Osteocyte (in vitro differentiated cells): Measurements from ENCODE around the gene TESK2. TPM values are rescaled to one million over a fixed set of nuclear protein-coding genes. Genes with fewer than 3 reads are reported as not detected.

Source experiments
- DNase-seq: peaks from one replicate; pipeline ENCODE4 v3.0.0; 2021; ENCODE audit warnings: mixed read lengths; ENCODE audit not compliant: unreplicated experiment; ENCODE audit errors: extremely low spot score
- H3K27ac Mint-ChIP-seq: one replicate; pipeline ENCODE4 v1.8.0; 2021; ENCODE audit warnings: mild to moderate bottlenecking, mixed read lengths; ENCODE audit not compliant: unreplicated experiment
- H3K27me3 Mint-ChIP-seq: one replicate; pipeline ENCODE4 v1.8.0; 2021; ENCODE audit warnings: mixed read lengths; ENCODE audit not compliant: unreplicated experiment
- H3K36me3 Mint-ChIP-seq: one replicate; pipeline ENCODE4 v1.8.0; 2021; ENCODE audit warnings: mixed read lengths; ENCODE audit not compliant: unreplicated experiment
- H3K4me1 Mint-ChIP-seq: one replicate; pipeline ENCODE4 v1.8.0; 2021; ENCODE audit warnings: mixed read lengths; ENCODE audit not compliant: unreplicated experiment
- H3K4me3 Mint-ChIP-seq: one replicate; pipeline ENCODE4 v1.8.0; 2021; ENCODE audit warnings: mild to moderate bottlenecking, moderate library complexity, mixed read lengths; ENCODE audit not compliant: unreplicated experiment
- H3K9me3 Mint-ChIP-seq: one replicate; pipeline ENCODE4 v1.8.0; 2021; ENCODE audit warnings: mixed read lengths; ENCODE audit not compliant: unreplicated experiment
- CTCF ChIP-seq: fragments of 200-600 bp; sonication (generic); IDR thresholded peaks from 2 replicates; pipeline ENCODE4 v1.5.0; 2021; ENCODE audit warnings: antibody characterized with exemption, mild to moderate bottlenecking, moderate library complexity
- total RNA-seq: library from RNA; stranded (reverse); gene quantifications from 2 replicates; pipeline ENCODE4 v1.2.1, GENCODE V29; 2021

TESK2 gene
- total RNA-seq, 1 donor from 2014 or later = 2.7 TPM

GRCh38 chr1:45354838-45355237 lies 136.1 kb downstream of the TESK2 start:
- H3K27me3 Mint-ChIP-seq = no peaks in the 10 kb centered on the region
- TF ChIP-seq CTCF = no peak
- no peak overlapping the region for H3K4me3 Mint-ChIP-seq
- H3K27ac Mint-ChIP-seq = no peak overlapping the region
- no peak for DNase-seq
- no peaks in the 10 kb centered on the region for H3K9me3 Mint-ChIP-seq
- H3K36me3 Mint-ChIP-seq = no peaks in the 10 kb centered on the region
- H3K4me1 Mint-ChIP-seq = peaks cover under 1% of the 10 kb centered on the region

DNA sequence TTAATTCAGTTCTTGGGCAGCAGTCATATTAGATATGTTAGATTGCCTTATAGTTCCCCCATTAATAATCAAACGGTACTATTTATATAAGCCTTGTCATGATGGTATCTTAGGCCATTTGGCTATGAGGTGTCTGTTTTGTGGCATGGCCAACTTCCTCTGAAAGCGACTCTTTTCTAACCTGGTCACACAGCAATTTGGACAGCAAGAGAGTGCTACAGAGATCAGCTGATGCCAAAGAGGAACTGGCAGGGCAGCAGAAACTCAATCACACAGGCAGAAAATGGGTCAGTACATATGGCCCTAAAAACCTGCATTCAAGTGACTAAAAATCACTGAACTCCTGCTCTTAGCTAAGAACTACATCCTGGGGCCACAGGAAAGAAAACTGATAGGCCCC lies 137.3 kb downstream of the TESK2 start:
- no peaks in the 10 kb centered on the region for H3K4me1 Mint-ChIP-seq
- H3K27ac Mint-ChIP-seq = no peak overlapping the region
- no peak for TF ChIP-seq CTCF
- H3K4me3 Mint-ChIP-seq = no peak overlapping the region
- DNase-seq = no peak
- no peaks in the 10 kb centered on the region for H3K27me3 Mint-ChIP-seq
- H3K36me3 Mint-ChIP-seq = no peaks in the 10 kb centered on the region
- H3K9me3 Mint-ChIP-seq = no peaks in the 10 kb centered on the region

DNA sequence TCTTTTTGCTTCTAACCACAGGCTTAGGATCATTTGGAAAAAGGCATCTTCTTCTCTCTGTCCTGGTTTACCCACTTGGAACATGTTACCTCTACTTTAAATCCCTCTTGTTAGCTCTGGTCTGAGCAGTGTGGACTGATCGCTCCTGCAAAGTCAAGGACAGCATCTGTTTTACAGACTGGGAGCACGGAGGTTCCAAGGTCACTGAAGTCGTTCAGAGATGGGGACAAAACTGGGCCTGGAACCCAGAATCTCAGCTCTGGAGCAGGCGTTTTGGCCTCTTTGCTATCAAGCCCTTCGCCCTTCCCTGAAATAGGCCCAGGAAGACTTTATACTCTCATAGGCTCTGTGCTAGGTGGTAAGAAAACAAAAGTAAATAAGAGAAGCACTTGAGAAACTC lies 139.5 kb downstream of the TESK2 start:
- Mint-ChIP-seq H3K9me3 (no peaks in the 10 kb centered on the region), H3K36me3 (no peaks in the 10 kb centered on the region), H3K27me3 (no peaks in the 10 kb centered on the region), H3K4me3 (no peak overlapping the region), H3K27ac (no peak overlapping the region), H3K4me1 (peaks cover 4% of the 10 kb centered on the region)
- TF ChIP-seq CTCF = no peak
- no peak for DNase-seq

DNA sequence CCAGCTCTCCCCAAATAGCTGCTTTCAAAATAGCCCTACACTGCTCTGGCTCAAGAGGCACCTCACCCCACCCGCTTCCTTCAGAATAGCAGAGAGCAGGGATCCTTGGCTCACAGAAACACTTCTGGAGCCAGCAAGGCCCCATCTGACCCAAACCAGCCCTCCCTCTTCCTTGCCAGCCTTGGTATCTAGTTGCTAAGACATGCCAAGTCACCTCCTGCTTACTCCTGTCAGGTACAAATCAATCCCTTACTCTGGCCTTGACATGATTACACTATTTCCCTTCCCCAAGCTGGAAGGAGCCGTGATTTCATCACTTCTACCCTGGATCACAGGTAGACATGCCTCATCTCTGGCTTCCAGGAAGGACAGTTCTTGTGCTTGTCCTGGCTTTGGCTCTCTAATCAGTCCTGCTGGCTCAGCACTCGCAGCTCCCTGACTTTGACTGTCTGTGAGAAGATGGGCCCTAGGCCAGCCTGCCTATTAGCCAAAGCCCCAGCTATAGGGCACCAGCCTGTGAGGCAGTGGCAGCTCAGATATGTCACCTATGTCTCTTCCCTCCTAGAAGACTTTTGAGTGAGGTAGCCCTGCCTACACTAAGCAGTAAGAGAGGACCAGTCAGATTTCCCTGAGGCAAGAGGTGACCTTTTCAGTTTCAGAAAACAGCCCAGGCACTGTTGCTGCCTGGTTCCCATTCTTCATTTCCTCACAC lies 141.8 kb downstream of the TESK2 start:
- H3K9me3 Mint-ChIP-seq = no peaks in the 10 kb centered on the region
- no peak overlapping the region for H3K4me3 Mint-ChIP-seq
- no peak overlapping the region for H3K27ac Mint-ChIP-seq
- DNase-seq = no peak
- peaks cover 4% of the 10 kb centered on the region for H3K4me1 Mint-ChIP-seq
- H3K27me3 Mint-ChIP-seq = no peaks in the 10 kb centered on the region
- peaks cover 9% of the 10 kb centered on the region for H3K36me3 Mint-ChIP-seq
- TF ChIP-seq CTCF = no peak

DNA sequence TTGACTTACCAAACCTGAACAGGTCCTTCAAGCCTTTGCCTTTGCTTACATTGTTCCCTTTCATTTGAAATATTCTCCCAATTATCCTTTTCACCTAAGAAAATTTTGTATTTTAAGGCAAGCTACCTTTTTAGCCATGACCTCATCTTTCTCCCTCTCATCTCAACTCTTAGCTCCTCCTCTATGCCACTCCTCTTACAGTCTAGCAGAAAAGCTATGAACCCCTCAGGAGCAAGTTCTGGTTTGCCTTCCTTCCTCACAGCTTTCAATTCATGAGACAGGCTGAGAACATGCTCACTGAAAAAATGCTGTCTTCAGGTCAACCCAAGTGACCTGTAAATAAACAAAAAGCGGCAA lies 142.4 kb downstream of the TESK2 start:
- Mint-ChIP-seq H3K9me3 (no peaks in the 10 kb centered on the region), H3K4me3 (no peak overlapping the region), H3K27me3 (no peaks in the 10 kb centered on the region), H3K27ac (no peak overlapping the region), H3K36me3 (peaks cover 15% of the 10 kb centered on the region), H3K4me1 (peaks cover 4% of the 10 kb centered on the region)
- DNase-seq = no peak
- TF ChIP-seq CTCF = no peak
